ENCODE results near the gene PTPN14.

DNA sequence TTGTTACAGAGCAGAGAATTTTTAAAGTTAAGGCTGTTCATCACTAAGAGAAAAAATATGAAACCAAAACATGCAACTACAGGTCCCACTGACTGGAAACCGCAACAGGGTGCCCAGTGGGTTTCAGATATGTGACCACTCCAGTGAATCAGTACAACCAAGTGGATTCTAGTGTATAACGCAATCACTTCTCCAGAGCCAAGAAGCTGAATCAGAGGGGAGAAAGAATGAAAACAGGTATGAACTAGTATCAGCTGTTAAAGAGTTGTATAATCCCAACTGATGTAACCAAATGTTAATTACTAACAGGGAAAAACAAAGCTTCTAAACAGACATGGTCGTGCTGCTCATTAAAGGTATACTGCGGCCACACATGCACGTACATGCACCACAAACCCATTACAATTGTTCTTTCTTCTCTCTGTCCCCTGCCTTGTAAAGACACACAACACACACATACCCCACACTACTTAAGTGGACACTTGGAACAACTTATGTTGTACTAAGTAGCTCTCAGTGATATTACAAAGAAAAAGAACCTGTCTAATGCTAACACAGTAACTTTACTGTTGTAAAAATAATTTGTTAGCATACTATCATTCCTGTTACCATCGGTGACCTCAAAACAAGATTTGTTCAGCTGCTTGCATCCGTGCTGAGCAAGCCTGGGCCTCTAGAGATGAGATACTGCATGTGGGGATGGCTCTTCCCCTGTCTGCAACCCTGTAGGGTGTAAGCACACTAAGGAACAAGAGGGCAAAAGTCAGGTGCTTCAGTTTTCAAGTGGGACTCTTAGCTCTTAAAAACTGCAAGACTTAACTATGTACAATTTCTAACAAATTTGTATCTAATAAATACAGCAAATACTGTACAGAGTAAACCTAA lies 74.2 kb downstream of the PTPN14 start:
- no peak for TF ChIP-seq CTCF (conservative IDR thresholded peaks at IDR 0.05 in 1 of 2, IDR thresholded peaks at IDR 0.05 in 1 of 2; ENCODE audit: extremely low read depth in 1 of 2, insufficient read depth in 1 of 2, low read depth in 1 of 2, low read length in 2 of 2)
- no peak for TF ChIP-seq EZH2 (IDR thresholded peaks at IDR 0.05; ENCODE audit: borderline replicate concordance, low read length)
